ENCODE results near the gene RNF215.

RNF215 gene

GRCh38 chr22:30396871-30397655 lies 9.9 kb upstream of the RNF215 start, which contains the start of gene SEC14L2:
TSS of gene SEC14L2 (plus strand) at chr22:30397018. CDS start at chr22:30397117, 99 bp downstream.
- H3K36me3 Mint-ChIP-seq: no peaks in the 10 kb centered on the region
- DNase-seq (no peak), ATAC-seq (replicated peaks) (peak; percentile 66 to 70)
- H3K27me3 Mint-ChIP-seq: peaks cover 34 to 41% of the 10 kb centered on the region in 2 donors
- H3K4me1 Mint-ChIP-seq: peaks cover 19 to 39% of the 10 kb centered on the region in 2 donors
- H3K27ac Mint-ChIP-seq: peak within 1 kb of the TSS; percentile 47
- peak within 1 kb of the TSS; percentile 81 to 88 for H3K4me3 Mint-ChIP-seq
- no peaks in the 10 kb centered on the region for H3K9me3 Mint-ChIP-seq

GRCh38 chr22:30393885-30394284 lies 6.7 kb upstream of the RNF215 start:
- H3K4me1 Mint-ChIP-seq: peaks cover 30 to 55% of the 10 kb centered on the region in 2 donors
- H3K27me3 Mint-ChIP-seq: peaks cover 31 to 37% of the 10 kb centered on the region in 2 donors
- DNase-seq (no peak), ATAC-seq (replicated peaks) (no peak)
- H3K9me3 Mint-ChIP-seq: no peaks in the 10 kb centered on the region
- no peaks in the 10 kb centered on the region for H3K36me3 Mint-ChIP-seq
- H3K27ac Mint-ChIP-seq: no peak overlapping the region
- no peak overlapping the region for H3K4me3 Mint-ChIP-seq

- Mint-ChIP-seq H3K36me3 (no peaks in the 10 kb centered on the region), H3K27ac (no peak overlapping the region), H3K4me1 (peaks cover 30 to 55% of the 10 kb centered on the region in 2 donors), H3K9me3 (no peaks in the 10 kb centered on the region), H3K4me3 (no peak overlapping the region), H3K27me3 (peaks cover 25 to 31% of the 10 kb centered on the region in 2 donors)
- DNase-seq (no peak), ATAC-seq (replicated peaks) (no peak)
Measured at GRCh38 chr22:30393322-30393680, 6.1 kb upstream of the RNF215 start.

- Mint-ChIP-seq H3K27me3 (peaks cover 20 to 26% of the 10 kb centered on the region in 2 donors), H3K9me3 (no peaks in the 10 kb centered on the region), H3K4me3 (no peak overlapping the region), H3K36me3 (no peaks in the 10 kb centered on the region), H3K27ac (peak overlapping the region; percentile 25), H3K4me1 (peaks cover 30 to 50% of the 10 kb centered on the region in 2 donors)
- DNase-seq (no peak), ATAC-seq (replicated peaks) (no peak)
Measured at GRCh38 chr22:30392661-30393321, 5.6 kb upstream of the RNF215 start.

- Mint-ChIP-seq H3K4me1 (peaks cover 29 to 48% of the 10 kb centered on the region in 2 donors), H3K27ac (peak overlapping the region; percentile 92), H3K27me3 (peaks cover 12 to 15% of the 10 kb centered on the region in 2 donors), H3K4me3 (no peak overlapping the region), H3K9me3 (no peaks in the 10 kb centered on the region), H3K36me3 (no peaks in the 10 kb centered on the region)
- peak; percentile 64 to 65 for ATAC-seq (replicated peaks)
- peak; percentile 73 for DNase-seq
Measured at GRCh38 chr22:30390974-30391691, 3.9 kb upstream of the RNF215 start.

- Mint-ChIP-seq H3K27me3 (peaks cover 5 to 6% of the 10 kb centered on the region in 2 donors), H3K27ac (peak overlapping the region; percentile 93), H3K4me3 (peak overlapping the region; percentile 80 to 87), H3K36me3 (peaks cover 1 to 7% of the 10 kb centered on the region in 2 donors), H3K4me1 (peaks cover 18 to 32% of the 10 kb centered on the region in 2 donors), H3K9me3 (no peaks in the 10 kb centered on the region)
- ATAC-seq (replicated peaks): no peak
- no peak for DNase-seq
Measured at GRCh38 chr22:30386608-30386959, 627 bp downstream of the RNF215 start.

- peaks cover 12 to 26% of the 10 kb centered on the region in 2 donors for H3K4me1 Mint-ChIP-seq
- H3K27ac Mint-ChIP-seq: no peak overlapping the region
- DNase-seq: no peak
Measured at GRCh38 chr22:30385942-30386341, 1.3 kb downstream of the RNF215 start.

GRCh38 chr22:30383061-30383460 lies 4.2 kb downstream of the RNF215 start:
- Mint-ChIP-seq H3K27ac (no peak overlapping the region), H3K9me3 (no peaks in the 10 kb centered on the region), H3K4me1 (peaks cover 19 to 24% of the 10 kb centered on the region in 2 donors), H3K27me3 (peaks cover 5 to 6% of the 10 kb centered on the region in 2 donors), H3K4me3 (no peak overlapping the region), H3K36me3 (peaks cover 7 to 21% of the 10 kb centered on the region in 2 donors)
- ATAC-seq (replicated peaks): no peak
- DNase-seq: no peak

More at GRCh38 chr22:30385942-30386341, 1.3 kb downstream of the RNF215 start:
- H3K36me3 Mint-ChIP-seq: peaks cover 2 to 9% of the 10 kb centered on the region in 2 donors
- no peak for ATAC-seq (replicated peaks)
- H3K27me3 Mint-ChIP-seq: peaks cover 5 to 6% of the 10 kb centered on the region in 2 donors
- H3K9me3 Mint-ChIP-seq: no peaks in the 10 kb centered on the region
- H3K4me3 Mint-ChIP-seq: peak overlapping the region in 1 of 2 donors; percentile 14

GRCh38 chr22:30382340-30382739 lies 4.9 kb downstream of the RNF215 start:
- H3K4me1 Mint-ChIP-seq: peaks cover 16 to 20% of the 10 kb centered on the region in 2 donors
- peaks cover 2% of the 10 kb centered on the region in 2 donors for H3K27me3 Mint-ChIP-seq
- H3K36me3 Mint-ChIP-seq: peaks cover 7 to 25% of the 10 kb centered on the region in 2 donors
- no peak for ATAC-seq (replicated peaks)
- H3K27ac Mint-ChIP-seq: no peak overlapping the region
- H3K9me3 Mint-ChIP-seq: no peaks in the 10 kb centered on the region
- H3K4me3 Mint-ChIP-seq: no peak overlapping the region
- no peak for DNase-seq

GRCh38 chr22:30381264-30381663 lies 5.9 kb downstream of the RNF215 start:
- Mint-ChIP-seq H3K27ac (no peak overlapping the region), H3K4me1 (peaks cover 11 to 12% of the 10 kb centered on the region in 2 donors), H3K36me3 (peaks cover 7 to 25% of the 10 kb centered on the region in 2 donors), H3K9me3 (no peaks in the 10 kb centered on the region), H3K4me3 (no peak overlapping the region), H3K27me3 (no peaks in the 10 kb centered on the region)
- ATAC-seq (replicated peaks) (no peak), DNase-seq (no peak)

- peaks cover 7 to 28% of the 10 kb centered on the region in 2 donors for H3K36me3 Mint-ChIP-seq
- ATAC-seq (replicated peaks): no peak
- H3K27ac Mint-ChIP-seq: no peak overlapping the region
- peaks cover 6 to 10% of the 10 kb centered on the region in 2 donors for H3K4me1 Mint-ChIP-seq
- H3K4me3 Mint-ChIP-seq: no peak overlapping the region
- no peak for DNase-seq
- no peaks in the 10 kb centered on the region for H3K27me3 Mint-ChIP-seq
- H3K9me3 Mint-ChIP-seq: no peaks in the 10 kb centered on the region
Measured at GRCh38 chr22:30380011-30380410, 7.2 kb downstream of the RNF215 start.

- no peak overlapping the region for H3K27ac Mint-ChIP-seq
- peaks cover 1 to 15% of the 10 kb centered on the region in 2 donors for H3K36me3 Mint-ChIP-seq
- H3K4me3 Mint-ChIP-seq: no peak overlapping the region
- H3K9me3 Mint-ChIP-seq: no peaks in the 10 kb centered on the region
- H3K4me1 Mint-ChIP-seq: peaks cover 5 to 6% of the 10 kb centered on the region in 2 donors
- ATAC-seq (replicated peaks) (no peak), DNase-seq (no peak)
- no peaks in the 10 kb centered on the region for H3K27me3 Mint-ChIP-seq
Measured at GRCh38 chr22:30375312-30375849, 11.8 kb downstream of the RNF215 start.

- Mint-ChIP-seq H3K4me3 (no peak overlapping the region), H3K27ac (no peak overlapping the region), H3K27me3 (no peaks in the 10 kb centered on the region), H3K9me3 (no peaks in the 10 kb centered on the region), H3K4me1 (no peaks in the 10 kb centered on the region), H3K36me3 (peaks cover 0 to 12% of the 10 kb centered on the region in 2 donors)
- DNase-seq (no peak), ATAC-seq (replicated peaks) (no peak)
Measured at GRCh38 chr22:30373331-30374325, 13.6 kb downstream of the RNF215 start.

Measured in stimulated activated naive B cell treated with anti-CD40 and anti-IgM and Interleukin-4, amounts not matched to agents 10 μg/mL and 1 μg/mL and 100 μg/mL, for 72 hours (primary cell).